GM13976 (cell line): ENCODE data around the gene RUNX1.

Experiments
- DNase-seq: peaks from one replicate; pipeline ENCODE4 v3.0.0; 2012; ENCODE audit warnings: low spot score
- CTCF ChIP-seq: IDR thresholded peaks from 2 replicates; pipeline ENCODE4 v1.5.1; 2012; ENCODE audit warnings: borderline replicate concordance, mild to moderate bottlenecking; ENCODE audit not compliant: insufficient read depth; ENCODE audit errors: extremely low read depth, missing control alignments, control extremely low read depth
- in situ Hi-C: fragments of 300-500 bp; cut with MboI; formaldehyde crosslinking; loops from one replicate; pipeline ENCODE4 v1.12.0; 2022; ENCODE audit warnings: low sequenced_read_pairs, mixed read lengths, inconsistent platforms; ENCODE audit not compliant: unreplicated experiment

The RUNX1 gene

GRCh38 chr21:35026617-35027562 lies 22.2 kb downstream of the RUNX1 start:
- peak; percentile 75 for DNase-seq
- in situ Hi-C loops, result no loop called here
- TF ChIP-seq CTCF, result peak; percentile 4

- TF ChIP-seq CTCF, result no peak
- DNase-seq, result no peak
- in situ Hi-C loops, result no loop called here
These were observed 23.0 kb downstream of the RUNX1 start for GRCh38 chr21:35026153-35026500.

GRCh38 chr21:35025206-35026152 lies 23.6 kb downstream of the RUNX1 start:
- in situ Hi-C loops, result no loop called here
- no peak for TF ChIP-seq CTCF
- no peak for DNase-seq

GRCh38 chr21:35024513-35024912 lies 24.6 kb downstream of the RUNX1 start:
- in situ Hi-C loops, result no loop called here
- DNase-seq, result no peak
- no peak for TF ChIP-seq CTCF

- in situ Hi-C loops, result no loop called here
These were observed 25.1 kb downstream of the RUNX1 start for GRCh38 chr21:35024071-35024420.

More at GRCh38 chr21:35024071-35024420, 25.1 kb downstream of the RUNX1 start:
- no peak for DNase-seq
- no peak for TF ChIP-seq CTCF
